Gastrocnemius medialis (tissue), 4 donors: ENCODE measurements around the gene MYO1D.

ENCODE experiments used
- CTCF ChIP-seq, 5 experiments: fragments of 450-650 bp in 3 of 5; fragments of 200-600 bp in 2 of 5; sonication (generic) in 2 of 5; IDR thresholded peaks in 4 of 5; conservative IDR thresholded peaks in 1 of 5; 1 replicate in 4 of 5; 2 replicates in 1 of 5; pipeline ENCODE4 v1.5.1; 2016 to 2019; ENCODE audit warnings: antibody characterized with exemption in 5 of 5, mild to moderate bottlenecking in 3 of 5, moderate library complexity in 3 of 5
- POLR2A ChIP-seq, 2 donors: fragments of 450-650 bp; IDR thresholded peaks; one replicate each; pipeline ENCODE4 v1.6.1; 2017; ENCODE audit warnings: antibody characterized with exemption in 2 of 2, mild to moderate bottlenecking in 2 of 2, moderate library complexity in 2 of 2

- TF ChIP-seq CTCF (IDR thresholded peaks at IDR 0.05 in 4 of 5, conservative IDR thresholded peaks at IDR 0.05 in 1 of 5): no peak
- TF ChIP-seq POLR2A (IDR thresholded peaks at IDR 0.05): no peak
Measured at GRCh38 chr17:32878211-32878610, 1.3 kb upstream of the MYO1D start.
